Spleen (tissue), 7 donors: Measurements from ENCODE around the gene BRCA2.

Experiments used
- POLR2A ChIP-seq, 3 donors: fragments of 450-650 bp; IDR thresholded peaks; one replicate each; pipeline ENCODE4 v1.5.1; 2017; ENCODE audit warnings: antibody characterized with exemption in 3 of 3, mild to moderate bottlenecking in 1 of 3
- POLR2AphosphoS5 ChIP-seq, 3 donors: sonication (generic); formaldehyde crosslinking; IDR thresholded peaks; one replicate each; pipeline ENCODE4 v1.5.1; 2017; ENCODE audit warnings: antibody characterized with exemption in 3 of 3
- TF ChIP-seq, protein P1 (sequence below), 11 experiments: fragments of 200-600 bp in 7 of 11; fragments of 450-650 bp in 4 of 11; sonication (generic) in 4 of 11; IDR thresholded peaks in 8 of 11; conservative IDR thresholded peaks in 3 of 11; 1 replicate in 7 of 11; 2 replicates in 4 of 11; pipeline versions ENCODE4 v1.4.0 to v1.8.0; 2016 to 2021; ENCODE audit warnings: antibody characterized with exemption in 11 of 11, inconsistent platforms in 4 of 11, mild to moderate bottlenecking in 1 of 11
- donor health status: DM: no; HTN: no; CAD: no; lungs with moderate emphysema.
- donor health status: DM: no; HTN: no; CAD: no.
- donor health status: DM: no; HTN: no; CAD: no.

DNA sequence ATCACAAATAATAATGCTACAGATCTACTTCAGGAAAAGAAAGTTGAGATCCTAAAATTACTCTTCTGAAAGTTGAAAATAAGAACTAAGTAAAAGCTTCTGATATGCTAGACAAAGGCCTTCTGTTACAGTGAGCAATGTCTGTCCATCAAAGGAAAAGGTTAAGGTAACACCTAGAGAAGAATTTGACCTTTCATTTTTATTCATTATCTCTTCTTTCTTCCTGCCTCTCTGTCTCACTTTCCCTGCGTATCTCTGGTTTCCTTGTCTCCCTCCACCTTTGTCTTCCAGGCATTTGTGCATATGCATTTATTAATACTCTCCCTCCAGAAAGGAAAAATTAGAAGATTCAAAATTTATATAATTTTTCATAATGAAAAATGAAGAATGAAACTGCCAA is 49.2 kb upstream of the BRCA2 start:
- no peak for TF ChIP-seq POLR2AphosphoS5 (IDR thresholded peaks at IDR 0.05)
- TF ChIP-seq, protein P1, sequence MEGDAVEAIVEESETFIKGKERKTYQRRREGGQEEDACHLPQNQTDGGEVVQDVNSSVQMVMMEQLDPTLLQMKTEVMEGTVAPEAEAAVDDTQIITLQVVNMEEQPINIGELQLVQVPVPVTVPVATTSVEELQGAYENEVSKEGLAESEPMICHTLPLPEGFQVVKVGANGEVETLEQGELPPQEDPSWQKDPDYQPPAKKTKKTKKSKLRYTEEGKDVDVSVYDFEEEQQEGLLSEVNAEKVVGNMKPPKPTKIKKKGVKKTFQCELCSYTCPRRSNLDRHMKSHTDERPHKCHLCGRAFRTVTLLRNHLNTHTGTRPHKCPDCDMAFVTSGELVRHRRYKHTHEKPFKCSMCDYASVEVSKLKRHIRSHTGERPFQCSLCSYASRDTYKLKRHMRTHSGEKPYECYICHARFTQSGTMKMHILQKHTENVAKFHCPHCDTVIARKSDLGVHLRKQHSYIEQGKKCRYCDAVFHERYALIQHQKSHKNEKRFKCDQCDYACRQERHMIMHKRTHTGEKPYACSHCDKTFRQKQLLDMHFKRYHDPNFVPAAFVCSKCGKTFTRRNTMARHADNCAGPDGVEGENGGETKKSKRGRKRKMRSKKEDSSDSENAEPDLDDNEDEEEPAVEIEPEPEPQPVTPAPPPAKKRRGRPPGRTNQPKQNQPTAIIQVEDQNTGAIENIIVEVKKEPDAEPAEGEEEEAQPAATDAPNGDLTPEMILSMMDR (IDR thresholded peaks at IDR 0.05 in 8 of 11, conservative IDR thresholded peaks at IDR 0.05 in 3 of 11) = no peak
- no peak for TF ChIP-seq POLR2A (IDR thresholded peaks at IDR 0.05)
